ENCODE results near the gene ETNPPL.
"Not testable (repeated sequence)": the region's sequence is repeated elsewhere in the genome, so short reads cannot be mapped to it uniquely, and the experiment has no call there.

Gene ETNPPL

DNA sequence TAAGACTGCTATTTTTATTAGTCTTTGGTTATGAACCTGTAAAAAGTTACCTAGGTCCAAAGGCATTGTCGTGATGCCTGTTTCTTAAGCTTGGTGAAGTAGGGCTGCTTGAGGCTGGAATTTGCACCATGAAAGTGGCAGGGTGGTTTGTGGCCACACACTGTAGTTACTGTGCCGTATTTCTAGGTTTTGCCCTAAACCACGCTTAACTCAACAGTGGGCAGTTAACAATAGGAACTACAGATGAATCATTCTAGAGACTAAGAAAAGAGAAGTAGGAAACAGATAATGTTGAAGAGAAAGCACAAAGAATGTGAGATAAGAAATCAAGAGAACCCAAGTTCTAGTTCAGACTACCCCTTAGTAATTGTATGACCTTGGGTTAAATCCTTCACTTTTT is 11.5 kb downstream of the ETNPPL start:
- DNase-seq: no peak

DNA sequence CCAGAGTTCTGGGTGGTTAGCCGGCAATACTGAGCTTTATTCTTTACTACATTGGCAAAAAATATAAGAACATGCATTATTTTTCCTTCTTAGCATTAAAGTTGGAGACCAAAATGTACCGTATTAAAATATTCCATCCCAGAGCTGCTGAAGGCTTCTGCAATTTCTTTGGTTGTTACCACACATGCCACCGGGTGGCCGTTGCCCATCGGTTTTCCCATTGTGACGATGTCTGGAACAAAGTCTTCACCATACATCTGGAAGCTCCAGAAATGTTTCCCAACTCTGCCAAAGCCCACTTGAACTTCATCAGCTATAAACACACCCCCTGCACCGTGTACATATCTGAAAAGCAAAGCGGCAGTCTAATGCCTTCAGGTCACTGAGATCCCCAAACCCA is 13.7 kb downstream of the ETNPPL start:
- no peak for DNase-seq

DNA sequence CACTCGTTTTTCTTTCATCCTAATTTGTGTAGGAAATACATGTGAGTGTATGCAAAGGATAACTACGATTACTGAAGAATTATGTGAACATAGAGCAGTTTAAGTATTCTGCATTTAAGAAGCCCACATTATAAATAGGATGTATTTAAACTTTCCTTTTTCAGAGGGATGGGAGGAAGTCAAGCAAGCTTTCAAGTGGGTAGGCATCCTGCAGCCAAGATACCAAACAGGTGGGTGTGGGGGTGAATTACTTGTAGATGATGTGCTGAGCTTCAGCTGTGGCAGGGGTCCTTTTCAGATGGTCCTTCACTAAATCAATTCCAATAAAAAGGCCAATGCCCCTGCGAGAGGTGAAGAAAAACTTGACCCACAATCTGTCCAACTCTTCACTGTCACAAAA is 16.3 kb downstream of the ETNPPL start:
- DNase-seq: no peak

DNA sequence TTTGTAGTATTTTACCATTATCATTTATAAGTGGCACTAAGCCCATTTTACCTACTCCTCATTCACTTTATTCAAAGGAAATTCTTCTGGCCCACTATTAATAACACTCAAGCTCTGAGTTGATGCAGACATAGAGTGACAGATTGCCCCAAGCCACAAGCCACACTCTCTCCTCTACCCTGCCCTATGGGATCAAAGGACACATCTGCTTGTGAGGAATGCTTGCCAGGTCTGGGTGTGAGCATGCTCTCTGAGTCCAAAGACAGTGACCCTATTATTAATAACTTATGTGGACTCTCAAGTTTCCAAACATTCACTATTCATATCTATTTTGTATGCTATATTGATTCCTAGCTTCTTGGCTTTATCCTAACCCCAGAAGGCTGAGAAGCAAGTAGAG is 18.5 kb downstream of the ETNPPL start:
- DNase-seq: no peak

DNA sequence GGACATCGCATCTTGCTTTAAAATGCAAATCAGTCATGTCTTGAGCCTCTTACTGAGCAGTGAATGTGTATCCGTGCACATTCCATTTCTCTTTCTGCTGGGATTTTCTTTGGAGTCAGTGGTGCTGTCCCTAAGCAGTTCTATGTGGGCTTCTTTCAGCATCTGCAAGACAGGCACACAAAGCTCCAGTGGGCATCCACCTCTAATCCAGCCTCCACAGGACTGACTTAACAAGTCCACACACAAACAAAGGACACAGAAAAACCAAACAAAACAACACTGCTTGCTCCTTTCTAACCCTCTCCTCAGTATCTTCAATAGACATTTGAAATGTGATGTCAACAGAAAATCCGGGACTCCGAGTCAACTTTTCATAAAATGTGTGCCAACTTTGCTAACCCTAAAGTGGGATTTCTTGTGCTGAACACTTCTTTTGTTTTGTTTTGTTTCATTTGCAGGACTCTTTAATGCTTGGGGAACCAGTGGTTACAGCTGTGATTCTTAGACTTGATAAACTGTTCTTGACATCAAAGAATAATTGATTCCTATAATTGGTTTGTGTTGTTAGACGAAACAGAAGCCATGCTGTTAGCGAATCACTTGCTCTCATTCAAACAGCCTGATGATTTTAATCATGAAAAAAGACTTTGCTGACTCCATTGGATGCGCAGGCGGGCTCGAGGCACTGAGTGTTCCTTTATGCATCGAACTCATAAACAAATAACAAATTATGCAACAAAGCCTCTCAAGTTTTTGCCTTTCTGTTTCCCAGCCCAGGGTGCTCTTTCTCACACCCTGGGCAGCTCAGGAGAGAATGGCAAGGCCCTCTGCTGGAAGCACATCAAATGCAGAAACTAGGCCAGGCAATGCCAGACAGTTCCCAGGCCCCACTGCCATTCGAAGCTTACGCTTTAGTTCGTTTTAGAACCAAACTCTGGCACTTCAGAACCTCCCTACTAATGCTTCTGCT is 20.1 kb downstream of the ETNPPL start:
- DNase-seq: no peak

DNA sequence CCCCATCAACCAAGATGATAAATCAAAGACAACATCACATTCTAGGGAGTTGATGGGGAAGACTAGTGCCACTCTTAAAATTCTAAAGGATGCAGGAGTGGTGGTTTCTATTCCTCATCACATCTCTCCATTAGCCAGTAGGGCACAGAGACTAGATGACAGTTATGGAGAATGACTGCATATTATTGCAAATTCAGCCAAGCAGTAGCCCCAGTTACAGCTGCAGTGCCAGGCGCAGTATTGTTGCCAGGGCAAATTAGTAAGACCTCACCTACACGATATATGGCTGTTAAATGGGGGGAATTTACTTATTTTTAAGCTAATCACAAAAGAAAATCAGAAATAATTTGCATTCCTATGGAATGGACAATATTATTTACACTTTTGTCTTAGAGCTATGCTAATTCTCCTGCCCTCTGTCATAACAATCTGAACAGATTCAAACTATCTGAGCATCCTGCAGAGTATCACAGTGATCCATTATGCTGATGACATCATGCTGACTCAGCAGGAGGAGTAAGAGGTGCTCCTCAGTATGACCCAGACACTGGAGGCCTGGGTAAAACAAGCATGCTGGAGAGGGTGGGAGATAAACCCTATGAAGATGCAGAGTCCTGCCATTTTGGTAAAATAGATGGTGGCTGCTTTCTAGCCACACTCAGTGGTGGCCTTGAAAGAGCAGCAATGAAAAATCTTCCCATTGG is 24.7 kb downstream of the ETNPPL start:
- DNase-seq: no peak

DNA sequence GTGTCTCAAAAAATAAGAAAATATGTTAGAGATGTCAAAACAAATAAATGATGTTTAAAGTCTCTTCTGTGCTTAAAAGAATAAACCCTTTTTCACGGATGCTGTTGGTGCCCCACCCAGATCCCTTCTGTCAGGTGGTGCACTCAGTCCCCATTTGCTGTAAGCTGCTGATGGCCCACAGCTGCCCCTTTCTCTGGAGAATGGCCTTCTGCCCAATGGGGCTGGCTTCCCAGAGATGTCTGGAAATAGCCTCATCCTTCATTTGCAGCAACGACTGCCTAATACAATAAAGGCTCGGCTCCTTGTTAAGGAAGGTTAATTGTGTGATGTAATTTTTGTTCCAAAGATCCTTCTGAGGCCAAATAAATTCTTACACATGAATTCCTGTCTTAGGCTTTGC is 31.8 kb downstream of the ETNPPL start:
- DNase-seq: no peak

DNA sequence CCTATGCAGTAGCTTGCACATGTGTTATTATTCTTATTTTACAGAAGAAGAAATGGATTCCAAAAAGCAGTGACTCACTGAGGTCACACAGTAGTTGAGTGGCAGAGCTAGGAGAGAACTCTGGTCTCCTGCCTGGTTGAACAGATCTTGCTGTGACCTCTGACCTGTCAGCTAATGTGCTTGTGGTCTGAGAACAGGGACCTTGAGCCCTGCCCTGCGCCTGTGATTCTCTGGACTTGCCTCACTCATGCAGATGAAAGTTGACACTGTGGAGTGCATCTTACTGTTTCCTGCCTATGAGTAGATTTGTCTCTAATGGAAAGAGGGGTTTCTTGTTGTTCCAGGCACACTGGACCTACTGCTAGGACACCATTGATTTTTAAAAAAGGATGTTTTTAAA is 32.3 kb downstream of the ETNPPL start:
- DNase-seq: no peak

DNA sequence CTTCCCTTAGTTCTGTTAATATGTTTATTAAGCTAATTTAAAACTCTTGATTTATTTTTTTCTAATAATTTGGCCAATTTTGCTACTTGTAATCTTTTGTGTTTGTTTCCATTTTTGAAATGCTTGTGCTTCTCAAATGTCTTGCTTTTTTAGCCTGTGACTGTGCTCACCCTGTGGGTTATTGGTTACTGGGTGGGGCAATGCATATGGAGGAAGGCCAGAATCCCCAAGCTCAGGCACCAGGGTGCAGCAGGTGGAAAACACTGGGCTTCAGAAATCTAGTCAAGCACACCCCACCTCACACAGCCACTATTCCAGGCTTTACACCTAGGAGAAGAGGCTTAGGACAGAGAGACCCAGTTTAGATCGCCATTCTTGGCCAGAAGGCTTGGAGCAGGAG is 33.1 kb downstream of the ETNPPL start:
- DNase-seq: no peak

DNA sequence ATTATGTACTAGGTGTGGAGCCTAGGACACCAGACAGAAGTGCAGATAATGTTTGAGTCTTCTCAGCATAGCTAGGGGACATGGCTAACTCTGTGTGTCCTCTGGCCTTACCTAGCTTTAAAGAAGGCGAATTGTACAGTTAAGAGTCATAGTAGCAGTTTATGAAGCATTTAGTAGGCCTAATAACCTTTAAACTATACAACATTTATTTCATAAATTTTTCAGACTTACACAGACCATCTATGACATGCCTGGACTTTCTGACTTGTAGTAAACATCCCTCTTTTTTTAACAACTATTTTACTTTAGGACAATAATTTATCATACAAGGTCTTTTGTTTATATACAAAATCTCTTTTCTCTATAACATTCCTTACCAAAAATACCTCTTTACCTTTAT is 37.4 kb downstream of the ETNPPL start:
- no peak for DNase-seq

DNA sequence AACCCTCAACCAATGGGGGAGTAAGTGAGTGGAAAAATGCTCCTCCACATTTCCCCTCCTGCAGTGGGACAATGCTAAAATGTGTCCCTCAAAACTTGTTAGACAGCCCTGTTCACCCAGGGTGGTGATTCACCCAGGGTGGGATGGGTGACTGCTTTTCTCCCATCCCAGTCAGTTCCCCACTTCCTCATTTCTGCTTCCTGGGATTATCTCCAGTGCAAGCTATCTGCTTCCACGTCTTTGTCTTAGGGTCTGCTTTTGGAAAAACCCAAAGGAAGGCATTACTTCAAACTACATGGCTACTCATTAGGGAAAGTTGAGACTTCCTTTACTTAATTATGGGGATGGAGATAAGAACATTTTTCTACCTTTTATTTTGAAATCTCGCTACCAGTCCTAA is 45.5 kb downstream of the ETNPPL start:
- DNase-seq: no peak

DNA sequence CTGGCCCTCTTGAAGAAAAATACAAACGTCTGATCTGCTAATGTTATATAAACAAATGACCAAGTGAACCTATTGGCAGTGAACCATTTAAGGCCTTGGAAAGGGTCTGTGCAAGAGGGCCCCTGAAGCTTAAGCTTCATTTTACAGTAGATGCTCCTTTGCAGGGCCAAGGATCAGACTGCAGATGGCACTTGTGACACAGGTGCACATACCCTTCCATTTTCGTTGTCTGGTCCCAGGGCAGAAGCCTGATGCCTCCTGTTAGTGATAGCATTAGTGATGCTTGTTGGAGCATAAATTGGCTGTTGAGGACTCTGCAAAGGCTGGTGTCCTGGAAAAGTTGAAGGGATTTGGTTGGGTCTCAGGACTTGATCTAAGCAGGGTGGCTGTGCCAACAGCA is 46.5 kb downstream of the ETNPPL start:
- DNase-seq: no peak

DNA sequence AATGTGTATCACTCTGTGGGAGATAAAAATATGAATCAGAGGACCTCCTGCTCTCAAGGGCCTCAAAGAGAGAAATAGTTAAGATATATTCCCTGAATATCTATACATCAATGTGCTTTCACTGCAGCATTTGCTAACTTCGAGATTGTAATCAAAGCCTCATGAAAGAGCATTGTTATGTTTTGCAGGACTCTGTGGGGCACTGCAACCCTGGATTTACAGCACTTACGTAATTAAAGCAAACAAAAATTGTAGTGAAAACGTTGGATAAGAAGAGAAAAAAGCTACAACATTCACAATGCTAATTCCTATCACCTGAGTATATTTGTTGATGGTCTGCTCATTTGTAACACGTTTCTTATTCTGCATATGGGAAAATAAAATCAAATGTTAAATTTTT is 48.0 kb downstream of the ETNPPL start:
- no peak for DNase-seq

DNA sequence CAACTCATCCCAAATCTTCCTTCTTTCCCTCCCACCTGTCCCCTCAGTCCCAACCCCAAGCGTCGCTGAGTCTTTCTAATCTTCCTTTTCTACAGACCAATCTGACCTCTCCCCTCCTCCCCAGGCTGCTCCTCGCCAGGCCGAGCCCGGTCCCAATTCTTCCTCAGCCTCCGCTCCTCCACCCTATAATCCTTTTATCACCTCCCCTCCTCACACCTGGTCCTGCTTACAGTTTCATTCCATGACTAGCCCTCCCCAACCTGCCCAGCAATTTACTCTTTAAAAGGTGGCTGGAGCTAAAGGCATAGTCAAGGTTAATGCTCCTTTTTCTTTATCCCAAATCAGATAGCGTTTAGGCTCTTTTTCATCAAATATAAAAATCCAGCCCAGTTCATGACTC is 52.3 kb downstream of the ETNPPL start:
- not testable (repeated sequence) for DNase-seq

DNA sequence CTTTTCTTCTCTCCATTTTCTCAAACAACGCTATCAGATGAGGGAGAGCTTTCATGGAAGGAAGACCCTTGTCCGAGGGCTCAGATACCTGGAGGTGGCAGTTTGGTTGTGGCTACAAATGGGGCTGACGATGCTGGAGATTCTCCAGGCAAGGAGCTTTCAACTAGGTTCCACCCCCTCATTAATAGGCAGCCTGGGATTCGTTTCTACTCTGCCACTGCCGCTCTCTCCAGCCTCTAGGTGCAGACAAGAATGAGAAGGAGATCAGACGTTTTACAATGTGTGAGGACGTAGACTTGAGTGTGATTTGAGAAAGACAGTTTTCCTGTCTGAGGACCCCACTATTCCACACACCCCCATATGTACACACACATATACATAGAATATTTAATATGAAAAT is 53.1 kb downstream of the ETNPPL start:
- no peak for DNase-seq

DNA sequence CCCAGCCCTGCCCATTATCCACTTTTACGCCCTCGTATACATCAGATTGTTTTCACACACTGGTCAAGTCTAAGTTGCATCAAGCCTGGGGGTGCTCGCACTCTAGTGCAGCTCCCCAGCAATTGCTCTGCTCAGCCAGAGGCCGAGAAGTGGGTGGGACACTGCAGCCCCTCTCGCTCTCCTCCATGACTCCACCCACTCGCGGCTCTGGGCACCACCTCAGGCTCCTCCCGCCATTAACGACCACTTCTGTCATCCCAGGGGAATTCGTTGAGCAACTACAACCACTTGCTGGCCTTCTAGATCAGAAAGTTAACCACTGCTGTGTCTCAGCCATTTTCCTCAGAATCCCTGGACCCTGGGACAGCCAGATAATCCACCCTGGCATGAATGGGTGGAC is 53.6 kb downstream of the ETNPPL start:
- no peak for DNase-seq

DNA sequence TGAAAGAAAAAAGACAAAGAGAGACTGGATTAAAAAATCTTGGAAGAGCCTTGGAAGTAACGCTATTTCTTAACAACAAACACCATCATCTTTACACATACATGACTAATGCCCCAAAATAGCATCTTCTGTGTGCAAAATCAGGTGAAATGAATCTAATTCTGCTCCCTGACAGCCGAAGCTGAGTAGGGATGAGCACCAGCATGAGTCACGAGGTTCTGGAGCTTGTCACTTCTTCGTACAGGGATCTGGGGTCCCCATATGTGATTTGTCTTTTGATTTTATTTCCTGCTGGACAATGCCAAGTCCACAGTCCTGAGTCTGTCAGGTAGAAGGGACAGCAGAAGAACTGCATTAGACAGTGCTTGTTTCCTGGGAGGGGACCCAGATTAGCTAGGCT is 56.6 kb downstream of the ETNPPL start:
- no peak for DNase-seq

DNA sequence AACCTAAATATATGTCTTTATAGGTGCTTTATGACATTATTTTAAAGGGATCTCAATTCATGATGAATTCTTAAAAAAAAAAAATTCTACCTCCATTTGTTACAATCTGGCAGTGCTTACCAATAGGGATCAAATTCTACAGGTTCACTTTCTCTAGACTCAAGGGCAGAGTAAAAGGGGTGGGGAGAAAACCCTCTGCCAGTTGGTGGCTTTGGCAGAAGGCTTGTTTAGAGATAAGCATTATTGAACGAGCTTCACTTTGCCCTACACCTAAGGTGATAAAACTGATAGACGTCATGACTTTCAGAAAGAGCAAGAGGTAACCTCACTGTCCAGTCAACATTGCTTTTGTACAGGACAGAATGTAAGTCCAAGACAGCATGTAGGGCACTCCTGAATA is 58.9 kb downstream of the ETNPPL start:
- no peak for DNase-seq

DNA sequence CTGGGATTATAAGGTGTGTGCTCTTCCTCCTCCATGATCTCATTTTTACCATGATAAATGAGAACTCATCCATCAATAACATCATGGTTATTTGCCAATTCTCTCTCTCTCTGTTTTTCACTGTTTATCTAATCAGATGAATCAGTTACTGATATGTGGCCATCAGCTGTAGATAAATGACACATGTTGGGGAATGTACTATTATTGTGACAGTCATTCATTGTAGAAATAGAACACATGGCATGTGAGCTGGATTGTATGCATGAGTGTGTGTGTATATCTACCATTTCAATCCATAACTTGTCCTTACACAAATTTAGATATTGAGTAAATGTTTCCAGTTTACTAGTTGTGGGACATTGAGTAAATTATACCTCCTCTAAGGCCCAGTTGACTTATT is 59.5 kb downstream of the ETNPPL start:
- no peak for DNase-seq

DNA sequence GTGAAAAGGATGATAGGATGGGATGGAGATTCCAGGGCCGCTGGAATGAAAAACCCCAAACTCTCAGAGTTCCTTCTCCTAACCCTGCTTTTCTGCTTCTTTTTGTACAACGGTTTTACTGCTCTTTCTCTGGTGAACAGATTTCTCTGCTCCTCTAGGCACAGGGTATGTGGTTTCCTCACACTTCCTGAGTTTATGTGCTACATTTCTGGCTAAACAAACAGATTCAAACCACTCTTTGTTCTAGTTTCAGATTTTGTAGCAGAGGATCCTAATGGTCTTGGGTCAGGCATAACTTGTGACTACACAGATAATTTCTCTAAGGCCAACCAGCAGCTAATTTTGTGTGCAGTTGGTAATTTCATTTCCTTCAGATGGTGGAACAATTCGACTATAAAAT is 59.9 kb downstream of the ETNPPL start:
- DNase-seq: peak in 1 of 2 donors; percentile 7

DNA sequence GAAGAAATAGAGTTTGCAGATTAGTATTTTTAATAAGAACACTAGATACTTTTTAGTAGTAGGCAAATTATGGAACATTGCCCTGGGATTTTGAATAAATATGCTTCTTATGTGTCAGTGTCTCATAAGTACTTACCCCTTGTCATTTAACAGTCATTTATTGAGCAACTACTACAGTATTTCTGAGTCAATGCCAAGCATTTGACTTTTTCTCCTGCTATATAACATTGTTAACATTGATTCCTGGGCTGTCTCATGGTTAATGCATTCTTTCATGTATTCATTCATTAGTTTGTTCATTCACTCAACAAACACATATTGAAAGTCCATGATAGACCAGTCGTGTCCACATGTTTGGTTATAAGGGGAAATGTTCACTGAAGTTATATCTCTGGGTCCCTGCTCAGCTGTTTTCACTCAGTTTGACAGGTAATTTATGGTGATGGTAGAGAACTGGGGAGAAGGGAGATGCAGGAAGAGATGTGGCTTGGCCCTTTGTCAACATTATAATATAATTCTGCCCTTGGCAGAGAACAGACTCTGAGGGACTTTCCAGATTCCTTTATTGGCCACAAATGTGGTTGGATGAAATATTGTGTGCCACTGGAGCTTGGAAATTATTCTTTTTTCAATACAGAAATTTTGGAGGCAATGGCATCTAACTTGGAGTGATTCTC is 62.6 kb downstream of the ETNPPL start:
- DNase-seq: no peak

DNA sequence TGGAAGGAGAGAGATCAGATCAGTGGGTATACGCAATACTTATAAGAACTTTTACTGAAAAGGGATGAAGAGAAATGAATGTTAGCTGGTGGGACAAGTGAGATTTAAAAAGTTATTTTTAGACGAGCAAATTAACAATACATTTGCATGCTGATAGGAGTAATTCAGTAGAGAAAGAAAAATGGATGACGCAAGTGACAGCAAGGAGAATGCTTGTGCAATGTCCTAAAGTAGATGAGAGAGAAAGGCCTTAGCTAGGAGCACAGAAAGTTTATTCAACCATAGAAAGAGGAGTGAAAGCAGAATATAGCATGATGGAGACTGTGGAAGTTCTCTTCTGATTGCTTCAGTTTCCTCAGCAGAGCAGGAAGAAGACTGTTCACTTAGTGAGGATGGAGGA is 66.7 kb downstream of the ETNPPL start:
- no peak for DNase-seq

DNA sequence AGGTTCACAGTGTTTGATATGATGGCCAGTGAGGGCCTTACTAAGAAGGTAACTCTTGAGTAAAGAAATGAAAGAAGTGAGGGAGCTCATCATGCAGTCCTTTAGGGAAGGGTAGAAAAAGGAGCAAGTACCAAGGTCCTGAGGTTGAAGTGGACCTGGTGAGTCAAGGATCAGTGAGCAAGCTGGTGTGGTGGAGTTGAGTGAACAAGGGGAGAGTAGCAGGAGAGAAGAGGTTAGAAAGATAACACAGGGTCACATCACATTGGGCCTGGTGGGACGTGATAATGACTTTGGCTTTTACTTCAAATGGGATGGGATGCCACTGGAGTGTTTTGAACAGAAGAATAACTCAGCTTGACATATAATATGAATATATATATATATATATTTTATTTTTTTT is 67.8 kb downstream of the ETNPPL start:
- DNase-seq: no peak

DNA sequence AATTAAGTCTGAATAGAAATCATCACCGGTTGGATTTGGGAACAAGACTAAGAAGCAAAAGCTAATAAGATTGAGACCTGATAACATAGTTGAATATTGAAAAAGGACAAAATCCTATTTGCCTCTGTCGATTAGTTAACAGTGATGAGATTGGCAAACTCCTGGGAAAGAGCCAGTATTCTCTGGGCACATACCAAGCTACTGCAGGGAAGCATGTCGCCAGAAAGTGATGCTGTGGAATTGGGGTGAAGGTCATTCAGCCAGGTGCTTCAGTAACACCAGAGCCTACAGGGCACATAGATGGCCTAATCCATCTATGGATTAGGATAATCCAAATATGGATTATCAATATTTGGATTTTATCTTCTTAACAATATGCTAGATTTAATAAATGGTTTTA is 68.4 kb downstream of the ETNPPL start:
- DNase-seq: no peak
